Neuronal stem cell (in vitro differentiated cells): Measurements from ENCODE around the gene STAP1.

Experiments used
- DNase-seq: peaks from one replicate; pipeline ENCODE4 v3.0.0-alpha.2; 2013; ENCODE audit warnings: low spot score
- H2AFZ ChIP-seq: one replicate; pipeline ENCODE4 v1.6.1; 2013; ENCODE audit warnings: mild to moderate bottlenecking, low read length, inconsistent platforms
- H2AK5ac ChIP-seq: 2 replicates; pipeline ENCODE4 v1.6.1; 2013; ENCODE audit warnings: low read depth, mild to moderate bottlenecking, inconsistent platforms, low read length, moderate library complexity, mixed read lengths
- H2BK120ac ChIP-seq: 2 replicates; pipeline ENCODE4 v1.6.1; 2013; ENCODE audit warnings: low read depth, mild to moderate bottlenecking, inconsistent platforms, low read length, moderate library complexity, mixed read lengths
- H2BK12ac ChIP-seq: one replicate; pipeline ENCODE4 v1.6.1; 2013; ENCODE audit warnings: low read length, inconsistent platforms
- H2BK15ac ChIP-seq: 2 replicates; pipeline ENCODE4 v1.6.1; 2013; ENCODE audit warnings: mild to moderate bottlenecking, low read length, inconsistent platforms, mixed read lengths
- H2BK5ac ChIP-seq: one replicate; pipeline ENCODE4 v1.6.1; 2013; ENCODE audit warnings: inconsistent platforms, mild to moderate bottlenecking, low read length, moderate library complexity
- H3K14ac ChIP-seq: one replicate; pipeline ENCODE4 v1.6.1; 2013; ENCODE audit warnings: low read length, inconsistent platforms
- H3K18ac ChIP-seq: 2 replicates; pipeline ENCODE4 v1.6.1; 2013; ENCODE audit warnings: low read length, inconsistent platforms
- H3K23ac ChIP-seq: 2 replicates; pipeline ENCODE4 v1.6.1; 2013; ENCODE audit warnings: low read depth, mild to moderate bottlenecking, mixed read lengths, low read length, inconsistent platforms; ENCODE audit not compliant: poor library complexity
- H3K27ac ChIP-seq: replicated peaks from 3 replicates; pipeline ENCODE4 v1.5.1; 2013; ENCODE audit warnings: low read length, inconsistent platforms
- H3K27me3 ChIP-seq, 3 experiments: 2 replicates each; pipeline ENCODE4 v1.6.1; 2013; ENCODE audit warnings: low read length in 3 of 3, mild to moderate bottlenecking in 2 of 3, inconsistent platforms in 1 of 3, low read depth in 1 of 3, mixed read lengths in 1 of 3, moderate library complexity in 1 of 3; ENCODE audit not compliant: control insufficient read depth in 3 of 3, insufficient read depth in 3 of 3
- H3K36me3 ChIP-seq, 2 donors: replicated peaks in 1 of 2; 2 replicates each; pipeline ENCODE4 v1.6.1; 2013; ENCODE audit warnings: low read length in 2 of 2; ENCODE audit not compliant: control insufficient read depth in 2 of 2, insufficient read depth in 2 of 2
- H3K4ac ChIP-seq: 2 replicates; pipeline ENCODE4 v1.6.1; 2013; ENCODE audit warnings: inconsistent platforms, mild to moderate bottlenecking, low read length, moderate library complexity
- H3K4me1 ChIP-seq, 2 donors: 1 replicate in 1 of 2; 2 replicates in 1 of 2; pipeline ENCODE4 v1.6.1; 2013; ENCODE audit warnings: low read length in 2 of 2, low read depth in 1 of 2; ENCODE audit not compliant: control insufficient read depth in 2 of 2, insufficient read depth in 1 of 2
- H3K4me2 ChIP-seq: one replicate; pipeline ENCODE4 v1.6.1; 2013; ENCODE audit warnings: mild to moderate bottlenecking, low read length, inconsistent platforms; ENCODE audit not compliant: insufficient read depth, poor library complexity, severe bottlenecking
- H3K4me3 ChIP-seq, 2 donors: 2 replicates each; pipeline ENCODE4 v1.5.1; 2013; ENCODE audit warnings: low read length in 2 of 2, mild to moderate bottlenecking in 2 of 2, inconsistent platforms in 1 of 2, moderate library complexity in 1 of 2
- H3K79me1 ChIP-seq: one replicate; pipeline ENCODE4 v1.6.1; 2013; ENCODE audit warnings: low read depth, mild to moderate bottlenecking, inconsistent platforms, low read length, moderate library complexity
- H3K9ac ChIP-seq: one replicate; pipeline ENCODE4 v1.6.1; 2013; ENCODE audit warnings: mild to moderate bottlenecking, low read depth, low read length, inconsistent platforms; ENCODE audit not compliant: poor library complexity
- H3K9me3 ChIP-seq, 2 donors: replicated peaks in 1 of 2; 2 replicates each; pipeline versions ENCODE3 to v1.6.1; 2013; ENCODE audit warnings: low read length in 2 of 2, mild to moderate bottlenecking in 2 of 2, inconsistent platforms in 1 of 2, low read depth in 1 of 2, mixed read lengths in 1 of 2, moderate library complexity in 1 of 2; ENCODE audit not compliant: control insufficient read depth in 2 of 2, insufficient read depth in 1 of 2
- H4K8ac ChIP-seq: one replicate; pipeline ENCODE4 v1.6.1; 2013; ENCODE audit warnings: low read depth, mild to moderate bottlenecking, inconsistent platforms, low read length, moderate library complexity
- H4K91ac ChIP-seq: one replicate; pipeline ENCODE4 v1.6.1; 2013; ENCODE audit warnings: low read length, low read depth, mild to moderate bottlenecking, inconsistent platforms; ENCODE audit not compliant: poor library complexity
- WGBS, 2 donors: extraction: QIAGEN DNeasy Blood & Tissue Kit; methylation state at CpG; one replicate each; pipeline ENCODE4 v1.1.7; 2013; ENCODE audit warnings: missing lambda C conversion rate in 2 of 2, mixed read lengths in 1 of 2; ENCODE audit not compliant: insufficient read length in 2 of 2, insufficient replicate concordance in 1 of 2; ENCODE audit errors: extremely low coverage in 2 of 2; 5-methylcytosine and 5-hydroxymethylcytosine counted together

Gene STAP1

GRCh38 chr4:67566335-67566734 lies 7.8 kb downstream of the STAP1 start:
- Histone ChIP-seq H3K4me3 (no peak overlapping the region), H3K4ac (no peak overlapping the region), H2BK12ac (no peak overlapping the region), H3K79me1 (no peaks in the 10 kb centered on the region), H3K9ac (no peak overlapping the region), H3K27me3 (no peaks in the 10 kb centered on the region), H3K14ac (no peak overlapping the region), H3K9me3 (no peaks in the 10 kb centered on the region), H3K18ac (no peak overlapping the region), H2BK15ac (no peak overlapping the region), H3K4me2 (no peak overlapping the region), H4K8ac (peak overlapping the region; percentile 23), H3K23ac (no peak overlapping the region), H2BK120ac (no peak overlapping the region), H2BK5ac (no peak overlapping the region), H3K36me3 (no peaks in the 10 kb centered on the region), H4K91ac (no peak overlapping the region), H2AK5ac (no peak overlapping the region), H3K27ac (no peak overlapping the region), H2AFZ (peak overlapping the region; percentile 49), H3K4me1 (no peaks in the 10 kb centered on the region)
- WGBS, 2 donors, result no CpG with 5 or more reads among the region's 3 CpGs
- no peak for DNase-seq

- WGBS, 2 donors, result no CpG with 5 or more reads among the region's 2 CpGs
- Histone ChIP-seq H3K4me1 (no peaks in the 10 kb centered on the region), H3K23ac (no peak overlapping the region)
Measured at GRCh38 chr4:67568820-67569219, 10.3 kb downstream of the STAP1 start.

GRCh38 chr4:67570537-67570936 lies 12.0 kb downstream of the STAP1 start:
- no peaks in the 10 kb centered on the region for H3K79me1 ChIP-seq
- H3K36me3 ChIP-seq, result no peaks in the 10 kb centered on the region
- no peak overlapping the region for H3K4me2 ChIP-seq
- no peak overlapping the region for H2BK12ac ChIP-seq
- H3K27me3 ChIP-seq, result no peaks in the 10 kb centered on the region
- H3K14ac ChIP-seq, result no peak overlapping the region
- no peak overlapping the region for H2AFZ ChIP-seq
- no peak overlapping the region for H2BK120ac ChIP-seq
- H3K4me3 ChIP-seq, result no peak overlapping the region
- no peak overlapping the region for H2BK15ac ChIP-seq
- no peak for DNase-seq
- WGBS, 2 donors, result no CpG with 5 or more reads among the region's 1 CpG
- no peaks in the 10 kb centered on the region for H3K4me1 ChIP-seq
- H4K8ac ChIP-seq, result no peak overlapping the region
- no peak overlapping the region for H3K4ac ChIP-seq
- no peak overlapping the region for H4K91ac ChIP-seq
- no peaks in the 10 kb centered on the region for H3K9me3 ChIP-seq
- H2BK5ac ChIP-seq, result no peak overlapping the region
- H3K18ac ChIP-seq, result no peak overlapping the region
- no peak overlapping the region for H3K23ac ChIP-seq
- H2AK5ac ChIP-seq, result no peak overlapping the region
- no peak overlapping the region for H3K27ac ChIP-seq
- H3K9ac ChIP-seq, result no peak overlapping the region

More at GRCh38 chr4:67568820-67569219, 10.3 kb downstream of the STAP1 start:
- Histone ChIP-seq H3K27me3 (no peaks in the 10 kb centered on the region), H4K8ac (no peak overlapping the region), H2AFZ (no peak overlapping the region), H3K14ac (no peak overlapping the region), H4K91ac (no peak overlapping the region), H3K4me2 (no peak overlapping the region), H2BK15ac (no peak overlapping the region), H3K9me3 (no peaks in the 10 kb centered on the region), H3K36me3 (no peaks in the 10 kb centered on the region), H2BK12ac (no peak overlapping the region), H2AK5ac (no peak overlapping the region), H3K9ac (no peak overlapping the region), H2BK120ac (no peak overlapping the region), H3K18ac (no peak overlapping the region), H3K79me1 (no peaks in the 10 kb centered on the region), H3K4me3 (no peak overlapping the region), H3K4ac (no peak overlapping the region), H2BK5ac (no peak overlapping the region), H3K27ac (no peak overlapping the region)
- no peak for DNase-seq

GRCh38 chr4:67571975-67572374 lies 13.4 kb downstream of the STAP1 start:
- Histone ChIP-seq H3K4me3 (no peak overlapping the region), H2AK5ac (no peak overlapping the region), H3K18ac (no peak overlapping the region), H2BK15ac (no peak overlapping the region), H4K8ac (no peak overlapping the region), H3K27ac (no peak overlapping the region), H3K9ac (no peak overlapping the region), H3K79me1 (no peaks in the 10 kb centered on the region), H3K4me1 (no peaks in the 10 kb centered on the region), H3K23ac (no peak overlapping the region), H2AFZ (no peak overlapping the region), H3K27me3 (no peaks in the 10 kb centered on the region), H3K14ac (no peak overlapping the region), H2BK5ac (no peak overlapping the region), H2BK120ac (no peak overlapping the region), H3K9me3 (no peaks in the 10 kb centered on the region), H2BK12ac (no peak overlapping the region), H3K4me2 (no peak overlapping the region), H3K36me3 (no peaks in the 10 kb centered on the region), H4K91ac (no peak overlapping the region), H3K4ac (no peak overlapping the region)
- WGBS, 2 donors, result no CpG with 5 or more reads among the region's 1 CpG
- no peak for DNase-seq
